ENCODE data around the gene MACROD2.

DNA sequence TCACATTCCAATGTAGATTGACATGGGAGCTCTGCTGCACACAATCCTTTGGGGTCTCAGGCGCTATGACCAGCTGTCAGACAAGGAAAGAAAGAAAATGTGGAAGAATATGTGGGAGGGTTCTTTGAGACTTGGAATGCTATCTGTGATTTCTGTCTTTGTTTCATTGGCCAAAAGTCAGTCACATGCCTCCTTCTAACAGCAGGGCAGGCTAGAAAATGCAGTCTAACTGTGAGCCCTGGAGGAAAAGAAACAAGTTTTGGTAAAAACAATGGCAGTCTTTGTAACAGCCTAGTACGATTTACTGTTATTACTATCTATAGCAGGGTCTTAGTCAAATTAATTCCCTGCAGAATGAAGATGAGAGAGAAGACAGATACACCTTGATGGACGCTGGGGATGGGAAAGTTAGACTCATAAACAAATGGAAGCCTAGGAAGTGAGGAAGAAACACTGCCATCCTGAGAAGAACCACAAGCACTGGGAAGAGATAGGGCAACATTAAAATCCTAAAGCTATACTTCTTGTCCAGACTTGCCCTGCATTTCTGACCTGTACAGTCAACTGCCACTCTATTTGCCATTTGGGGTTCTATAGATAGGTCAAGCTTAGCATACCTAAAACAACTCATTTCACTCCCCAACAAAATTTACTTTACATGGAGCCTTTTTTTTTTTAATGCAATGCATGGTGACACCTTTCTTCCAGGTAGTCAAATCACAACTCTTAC is 1744.9 kb downstream of the MACROD2 start:
- TF ChIP-seq POLR2AphosphoS5 (IDR thresholded peaks at IDR 0.05; ENCODE audit: low read depth, low read length) (no peak), TAF1 (IDR thresholded peaks at IDR 0.05; ENCODE audit: borderline replicate concordance, insufficient read depth, low read length) (no peak)
- TF ChIP-seq, protein P1, sequence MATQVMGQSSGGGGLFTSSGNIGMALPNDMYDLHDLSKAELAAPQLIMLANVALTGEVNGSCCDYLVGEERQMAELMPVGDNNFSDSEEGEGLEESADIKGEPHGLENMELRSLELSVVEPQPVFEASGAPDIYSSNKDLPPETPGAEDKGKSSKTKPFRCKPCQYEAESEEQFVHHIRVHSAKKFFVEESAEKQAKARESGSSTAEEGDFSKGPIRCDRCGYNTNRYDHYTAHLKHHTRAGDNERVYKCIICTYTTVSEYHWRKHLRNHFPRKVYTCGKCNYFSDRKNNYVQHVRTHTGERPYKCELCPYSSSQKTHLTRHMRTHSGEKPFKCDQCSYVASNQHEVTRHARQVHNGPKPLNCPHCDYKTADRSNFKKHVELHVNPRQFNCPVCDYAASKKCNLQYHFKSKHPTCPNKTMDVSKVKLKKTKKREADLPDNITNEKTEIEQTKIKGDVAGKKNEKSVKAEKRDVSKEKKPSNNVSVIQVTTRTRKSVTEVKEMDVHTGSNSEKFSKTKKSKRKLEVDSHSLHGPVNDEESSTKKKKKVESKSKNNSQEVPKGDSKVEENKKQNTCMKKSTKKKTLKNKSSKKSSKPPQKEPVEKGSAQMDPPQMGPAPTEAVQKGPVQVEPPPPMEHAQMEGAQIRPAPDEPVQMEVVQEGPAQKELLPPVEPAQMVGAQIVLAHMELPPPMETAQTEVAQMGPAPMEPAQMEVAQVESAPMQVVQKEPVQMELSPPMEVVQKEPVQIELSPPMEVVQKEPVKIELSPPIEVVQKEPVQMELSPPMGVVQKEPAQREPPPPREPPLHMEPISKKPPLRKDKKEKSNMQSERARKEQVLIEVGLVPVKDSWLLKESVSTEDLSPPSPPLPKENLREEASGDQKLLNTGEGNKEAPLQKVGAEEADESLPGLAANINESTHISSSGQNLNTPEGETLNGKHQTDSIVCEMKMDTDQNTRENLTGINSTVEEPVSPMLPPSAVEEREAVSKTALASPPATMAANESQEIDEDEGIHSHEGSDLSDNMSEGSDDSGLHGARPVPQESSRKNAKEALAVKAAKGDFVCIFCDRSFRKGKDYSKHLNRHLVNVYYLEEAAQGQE (IDR thresholded peaks at IDR 0.05; ENCODE audit: insufficient read depth in 1 of 2, low read depth in 2 of 2, low read length in 2 of 2) = no peak
